Liver (tissue), 3 donors: ENCODE measurements around the gene BRD1.

Experiments
- CTCF ChIP-seq: fragments of 150-350 bp; IDR thresholded peaks from 2 replicates; pipeline ENCODE4 v1.5.1; 2017; ENCODE audit warnings: improper control_type of control experiment, low read depth, low read length; ENCODE audit not compliant: missing input control
- FOXA1 ChIP-seq: IDR thresholded peaks from 2 replicates; pipeline ENCODE4 v1.6.1; 2016; ENCODE audit warnings: antibody characterized with exemption
- GABPA ChIP-seq, 2 donors: IDR thresholded peaks in 1 of 2; conservative IDR thresholded peaks in 1 of 2; 2 replicates each; pipeline ENCODE4 v1.6.1; 2016; ENCODE audit warnings: antibody characterized with exemption in 2 of 2, mild to moderate bottlenecking in 1 of 2, moderate library complexity in 1 of 2
- JUND ChIP-seq, 2 donors: IDR thresholded peaks; 2 replicates each; pipeline ENCODE4 v1.6.1; 2016; ENCODE audit warnings: antibody characterized with exemption in 2 of 2
- MAX ChIP-seq: IDR thresholded peaks from 2 replicates; pipeline ENCODE4 v1.6.1; 2016; ENCODE audit warnings: antibody characterized with exemption
- RAD21 ChIP-seq, 2 donors: IDR thresholded peaks; 2 replicates each; pipeline ENCODE4 v1.6.1; 2016; ENCODE audit warnings: antibody characterized with exemption in 2 of 2, mild to moderate bottlenecking in 2 of 2
- donor health status: healthy.
- donor health status: healthy.

- TF ChIP-seq CTCF (no peak), MAX (no peak), GABPA (IDR thresholded peaks at IDR 0.05 in 1 of 2, conservative IDR thresholded peaks at IDR 0.05 in 1 of 2) (no peak), FOXA1 (no peak), RAD21 (IDR thresholded peaks at IDR 0.05) (no peak), JUND (IDR thresholded peaks at IDR 0.05) (no peak)
These were observed 89.7 kb downstream of the BRD1 start for GRCh38 chr22:49738006-49738405.
